Body of pancreas (tissue), 4 donors: ENCODE results near the gene TBC1D32.

Source experiments
- CTCF ChIP-seq, 7 experiments: fragments of 450-650 bp in 4 of 7; fragments of 200-600 bp in 3 of 7; sonication (generic) in 3 of 7; IDR thresholded peaks; one replicate each; pipeline ENCODE4 v1.5.1; 2016 to 2019; ENCODE audit warnings: antibody characterized with exemption in 7 of 7
- POLR2A ChIP-seq, 3 donors: fragments of 450-650 bp; IDR thresholded peaks; one replicate each; pipeline ENCODE4 v1.6.1; 2016; ENCODE audit warnings: antibody characterized with exemption in 3 of 3, mild to moderate bottlenecking in 2 of 3

- TF ChIP-seq POLR2A (IDR thresholded peaks at IDR 0.05) (no peak), CTCF (IDR thresholded peaks at IDR 0.05) (no peak)
Measured at GRCh38 chr6:121223930-121224329, 110.3 kb downstream of the TBC1D32 start.
